Adrenal gland (tissue), 12 donors: ENCODE data around the gene MDM4. TPM values are rescaled to one million over a fixed set of nuclear protein-coding genes. Genes with fewer than 3 reads are reported as not detected.

Experiments
- DNase-seq, 7 donors: peaks; one replicate each; pipeline ENCODE4 v3.0.0-alpha.2; 2019 to 2020
- H3K27ac ChIP-seq, 5 donors: fragments of 200-600 bp; sonication (generic) in 4 of 5; 1 replicate in 3 of 5; 2 replicates in 2 of 5; pipeline versions ENCODE4 v1.5.1 to v1.8.0; 2016 to 2020; ENCODE audit warnings: mild to moderate bottlenecking in 1 of 5
- H3K27me3 ChIP-seq: fragments of 200-600 bp; 2 replicates; pipeline ENCODE4 v1.8.0; 2021
- H3K36me3 ChIP-seq, 2 donors: fragments of 200-600 bp; replicated peaks in 1 of 2; 1 replicate in 1 of 2; 2 replicates in 1 of 2; pipeline versions ENCODE4 v1.5.1 to v1.8.0; 2018 to 2022
- H3K4me1 ChIP-seq, 2 donors: fragments of 200-600 bp; replicated peaks in 1 of 2; 1 replicate in 1 of 2; 2 replicates in 1 of 2; pipeline versions ENCODE4 v1.5.1 to v1.8.0; 2018 to 2021
- H3K4me3 ChIP-seq, 4 donors: fragments of 200-600 bp; sonication (generic) in 3 of 4; one replicate each; pipeline ENCODE4 v1.5.1; 2016 to 2018
- H3K9me3 ChIP-seq, 3 donors: fragments of 200-600 bp; sonication (generic) in 1 of 3; replicated peaks in 1 of 3; 1 replicate in 2 of 3; 2 replicates in 1 of 3; pipeline versions ENCODE4 v1.5.1 to v1.8.0; 2016 to 2021
- CTCF ChIP-seq, 6 experiments: fragments of 450-650 bp in 4 of 6; fragments of 200-600 bp in 2 of 6; sonication (generic) in 1 of 6; IDR thresholded peaks; 1 replicate in 5 of 6; 2 replicates in 1 of 6; pipeline versions ENCODE4 v1.5.1 to v1.8.0; 2016 to 2021; ENCODE audit warnings: antibody characterized with exemption in 6 of 6, mild to moderate bottlenecking in 2 of 6, moderate library complexity in 1 of 6
- POLR2A ChIP-seq, 2 donors: fragments of 450-650 bp; IDR thresholded peaks; one replicate each; pipeline ENCODE4 v1.6.1; 2017; ENCODE audit warnings: antibody characterized with exemption in 2 of 2, mild to moderate bottlenecking in 2 of 2, moderate library complexity in 1 of 2
- WGBS, 4 donors: extraction: QIAGEN DNeasy Blood & Tissue Kit in 2 of 4; methylation state at CpG; one replicate each; pipeline versions ENCODE4 v1.1.5 to v1.1.7; 2013 to 2017; 5-methylcytosine and 5-hydroxymethylcytosine counted together
- intact Hi-C, 2 donors: fragments of 100-400 bp; cut with DNase I; formaldehyde crosslinking; loops; one replicate each; pipeline versions ENCODE4 v1.14.1 to v1.15.0; 2022 to 2023
- polyA plus RNA-seq, 3 donors: library from polyadenylated mRNA; stranded (reverse); fragments of 200-250 nt in 2 of 3; fragments of 350-450 nt in 1 of 3; fragmentation: Illumina TruSeq in 1 of 3; extraction: RNeasy Lipid Tissue Mini Kit (QIAGEN cat#74804) in 1 of 3; gene quantifications; one replicate each; pipeline ENCODE4 v1.2.3, GENCODE V29; 2013 to 2014
- total RNA-seq, 9 donors: library from RNA; depleted of rRNA in 4 of 9; stranded (reverse); fragments of >200 nt in 4 of 9; fragments of 120-200 nt in 1 of 9; fragmentation: NEBNext Ultra II Directional in 1 of 9; extraction: Animal tissue kit (Norgen Biotek cat#: 25700) in 1 of 9; gene quantifications; one replicate each; pipeline versions ENCODE4 v1.1.0 to v1.2.4, GENCODE V29; 2013 to 2023
- donor health status: healthy with polysubstance abuse.
- donor health status: Bipolar disorder and iron deficiency.
- donor health status: DM: yes; HTN: yes; CAD: no.
- donor health status: DM: no; HTN: no; CAD: no.
- donor health status: DM: no; HTN: no; CAD: no.
- donor health status: DM: yes; HTN: yes; CAD: no.

Gene MDM4
- total and polyA plus RNA-seq, 12 donors, result 11.3 to 77.4 (median 42.8) TPM

GRCh38 chr1:204588826-204589225 lies 72.6 kb downstream of the MDM4 start:
- intact Hi-C loops, result no loop called here
- H3K9me3 ChIP-seq, result no peaks in the 10 kb centered on the region
- H3K4me3 ChIP-seq, result no peak overlapping the region
- TF ChIP-seq CTCF (IDR thresholded peaks at IDR 0.05), result no peak
- TF ChIP-seq POLR2A (IDR thresholded peaks at IDR 0.05), result no peak
- WGBS, 4 donors, result 63 to 86% (median 76%) methylated on average over 4 to 5 of the region's 5 CpGs
- H3K27me3 ChIP-seq, result no peaks in the 10 kb centered on the region
- H3K4me1 ChIP-seq, result no peaks in the 10 kb centered on the region
- H3K27ac ChIP-seq, result no peak overlapping the region
- no peaks in the 10 kb centered on the region for H3K36me3 ChIP-seq
- no peak for DNase-seq

GRCh38 chr1:204589409-204590038 lies 73.3 kb downstream of the MDM4 start:
- no peak overlapping the region for H3K27ac ChIP-seq
- H3K4me1 ChIP-seq, result no peaks in the 10 kb centered on the region
- WGBS, 4 donors, result 78 to 87% (median 81%) methylated on average over 8 of the region's 8 CpGs
- TF ChIP-seq POLR2A (IDR thresholded peaks at IDR 0.05) (no peak), CTCF (IDR thresholded peaks at IDR 0.05) (no peak)
- no peaks in the 10 kb centered on the region for H3K36me3 ChIP-seq
- no peaks in the 10 kb centered on the region for H3K27me3 ChIP-seq
- DNase-seq, result no peak
- no peaks in the 10 kb centered on the region for H3K9me3 ChIP-seq
- intact Hi-C loops, result no loop called here
- H3K4me3 ChIP-seq, result no peak overlapping the region

- no peak for DNase-seq
- TF ChIP-seq CTCF (IDR thresholded peaks at IDR 0.05) (no peak), POLR2A (IDR thresholded peaks at IDR 0.05) (no peak)
- 65 to 82% (median 73%) methylated on average over 3 of the region's 3 CpGs for WGBS, 4 donors
These were observed 75.4 kb downstream of the MDM4 start for GRCh38 chr1:204591473-204592090.

GRCh38 chr1:204592246-204592948 lies 76.2 kb downstream of the MDM4 start:
- H3K27ac ChIP-seq, result no peak overlapping the region
- H3K4me3 ChIP-seq, result no peak overlapping the region
- H3K27me3 ChIP-seq, result no peaks in the 10 kb centered on the region
- no peaks in the 10 kb centered on the region for H3K36me3 ChIP-seq
- no peaks in the 10 kb centered on the region for H3K9me3 ChIP-seq
- intact Hi-C loops, result no loop called here
- no peak for DNase-seq
- no peaks in the 10 kb centered on the region for H3K4me1 ChIP-seq
- TF ChIP-seq CTCF (IDR thresholded peaks at IDR 0.05) (no peak), POLR2A (IDR thresholded peaks at IDR 0.05) (no peak)
- 64 to 78% (median 73%) methylated on average over 10 of the region's 10 CpGs for WGBS, 4 donors

More at GRCh38 chr1:204591473-204592090, 75.4 kb downstream of the MDM4 start:
- intact Hi-C loops, result no loop called here
- no peaks in the 10 kb centered on the region for H3K27me3 ChIP-seq
- no peak overlapping the region for H3K27ac ChIP-seq
- H3K9me3 ChIP-seq, result no peaks in the 10 kb centered on the region
- no peaks in the 10 kb centered on the region for H3K4me1 ChIP-seq
- H3K36me3 ChIP-seq, result no peaks in the 10 kb centered on the region
- H3K4me3 ChIP-seq, result no peak overlapping the region
